NOMO-1 treated with dmso at 0.1 percent for 144 hours (cell line): ENCODE measurements around the gene MAD1L1.

Experiments used
- DNase-seq: peaks from one replicate; lab custom pipeline; 2025; ENCODE audit not compliant: unreplicated experiment; lab: John Stamatoyannopoulos, UW

Gene MAD1L1

DNA sequence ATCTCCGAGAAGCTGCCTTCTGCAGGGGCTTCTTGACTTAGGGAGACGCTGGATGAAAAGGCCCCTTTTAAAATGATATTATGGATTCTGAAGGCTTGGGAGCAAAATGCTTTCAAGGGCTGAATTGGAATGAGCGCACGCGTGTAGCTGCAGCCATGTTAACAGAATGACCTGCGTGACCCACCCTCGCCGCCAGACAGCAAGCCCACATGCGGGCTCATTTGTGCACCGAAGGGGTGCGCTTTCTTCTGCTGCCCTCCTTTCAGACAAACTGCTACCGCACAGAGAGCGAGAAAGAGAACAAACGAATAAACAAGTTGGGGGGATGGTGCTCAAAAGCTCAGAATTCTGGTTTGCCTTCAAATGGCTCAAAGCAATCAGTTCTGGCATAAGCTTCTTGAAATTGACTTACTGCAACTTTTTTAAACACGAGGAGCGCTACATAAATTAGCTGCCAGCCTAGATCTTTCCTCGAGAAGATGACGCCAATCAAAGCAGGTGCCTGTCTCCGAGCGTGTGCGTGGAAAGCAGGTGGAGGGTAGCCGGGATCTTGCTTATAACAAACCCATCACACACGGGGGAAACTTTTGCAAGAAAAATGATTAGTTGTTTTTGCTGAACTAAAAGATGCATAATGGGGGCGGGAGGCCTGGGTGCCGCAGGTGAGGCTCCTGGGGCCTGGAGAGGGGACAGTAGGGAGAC is 268.4 kb downstream of the MAD1L1 start:
- DNase-seq = no peak

- no peak for DNase-seq
These were observed 269.2 kb downstream of the MAD1L1 start for GRCh38 chr7:1963575-1963974.

- DNase-seq = no peak
These were observed 271.0 kb downstream of the MAD1L1 start for GRCh38 chr7:1961701-1962276.

GRCh38 chr7:1959305-1959704 is 273.4 kb downstream of the MAD1L1 start:
- no peak for DNase-seq

DNA sequence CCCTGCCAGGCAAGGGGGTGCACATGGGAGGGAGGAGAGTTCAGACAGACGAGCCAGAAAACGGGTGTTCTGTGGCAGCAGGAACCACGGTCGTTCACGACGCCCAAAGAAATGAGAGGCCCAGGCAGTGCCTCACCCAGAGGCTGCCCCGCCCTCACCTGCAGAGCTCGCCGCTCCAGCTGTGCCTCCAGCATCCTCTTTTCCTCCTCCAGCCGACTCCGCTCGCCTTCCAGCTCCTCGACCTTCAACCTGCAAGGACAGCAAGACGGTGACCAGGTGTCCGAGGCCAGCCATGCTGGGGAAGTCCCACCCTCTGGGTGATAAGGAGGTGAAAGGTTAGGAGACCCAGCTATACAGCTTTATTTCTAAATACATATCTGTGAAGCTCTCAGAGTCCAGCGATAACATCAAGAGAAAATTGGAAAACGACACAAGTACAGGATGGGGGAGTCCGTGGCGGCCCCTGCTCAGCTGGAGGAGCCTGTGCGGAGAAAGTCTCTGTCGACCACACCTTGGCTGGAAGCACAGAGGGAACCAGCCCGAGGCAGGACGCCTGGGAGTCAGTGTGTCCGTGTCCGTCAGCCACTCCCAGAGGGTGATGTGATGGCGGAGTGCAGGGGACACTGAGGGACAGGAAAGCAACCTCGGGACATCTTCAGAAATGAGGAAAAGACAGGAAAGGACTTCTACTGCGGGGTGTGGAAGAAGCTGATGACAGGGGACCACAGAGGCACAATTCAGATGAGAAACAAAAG is 275.1 kb downstream of the MAD1L1 start:
- no peak for DNase-seq

GRCh38 chr7:1956611-1957470 is 275.9 kb downstream of the MAD1L1 start:
- DNase-seq = no peak

DNA sequence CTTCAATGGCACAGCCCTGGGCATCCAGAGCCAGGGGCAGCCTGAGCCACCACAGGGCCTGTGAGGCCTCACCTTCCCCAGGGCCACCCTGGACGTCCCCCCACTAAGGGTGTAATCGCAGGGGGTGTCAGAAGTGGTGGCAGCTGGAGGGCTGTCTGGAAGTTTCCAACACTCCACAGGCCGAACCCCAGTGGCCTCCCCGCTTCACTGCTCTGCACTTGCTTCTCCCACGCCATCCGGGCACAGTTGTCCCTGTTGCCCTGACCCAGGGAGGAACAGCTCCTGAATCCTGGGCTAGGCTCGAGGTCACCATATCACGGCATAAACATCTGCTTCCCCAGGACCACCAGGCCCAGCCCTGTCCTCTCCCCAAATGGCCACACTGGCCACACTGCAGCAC is 276.6 kb downstream of the MAD1L1 start:
- DNase-seq = no peak

- no peak for DNase-seq
These were observed 278.3 kb downstream of the MAD1L1 start for GRCh38 chr7:1954366-1955004.

- no peak for DNase-seq
These were observed 279.2 kb downstream of the MAD1L1 start for GRCh38 chr7:1953199-1954190.

- DNase-seq = no peak
These were observed 280.0 kb downstream of the MAD1L1 start for GRCh38 chr7:1952781-1953180.

DNA sequence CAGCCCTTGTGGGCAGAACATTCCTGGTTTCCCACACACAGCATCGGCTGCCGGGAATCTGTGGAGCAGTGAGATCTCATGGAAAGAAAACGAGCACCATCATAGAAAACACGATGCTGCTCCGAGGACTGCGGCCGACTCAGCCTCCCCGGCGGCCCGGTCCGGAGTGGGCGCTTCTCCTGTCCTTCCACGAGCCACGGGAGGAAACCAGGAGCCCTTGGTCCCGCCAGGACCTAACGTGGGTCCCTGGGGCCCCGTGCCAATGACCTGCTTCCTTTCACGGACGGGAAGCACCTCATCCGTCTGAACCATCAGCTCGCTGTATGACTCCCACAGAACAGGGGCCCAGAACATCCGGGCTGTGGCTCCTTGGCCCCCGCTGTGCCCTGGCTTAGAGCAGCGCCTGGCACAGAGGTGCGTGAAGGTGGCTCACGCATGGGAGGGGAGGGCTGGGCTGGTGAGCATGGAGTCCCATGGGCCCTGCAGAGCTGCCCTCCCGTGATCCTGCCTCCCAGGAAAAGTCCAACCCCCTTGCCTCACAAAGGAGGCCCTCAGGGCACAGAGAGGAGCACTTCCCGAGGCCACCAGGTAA is 280.5 kb downstream of the MAD1L1 start:
- DNase-seq = no peak

DNA sequence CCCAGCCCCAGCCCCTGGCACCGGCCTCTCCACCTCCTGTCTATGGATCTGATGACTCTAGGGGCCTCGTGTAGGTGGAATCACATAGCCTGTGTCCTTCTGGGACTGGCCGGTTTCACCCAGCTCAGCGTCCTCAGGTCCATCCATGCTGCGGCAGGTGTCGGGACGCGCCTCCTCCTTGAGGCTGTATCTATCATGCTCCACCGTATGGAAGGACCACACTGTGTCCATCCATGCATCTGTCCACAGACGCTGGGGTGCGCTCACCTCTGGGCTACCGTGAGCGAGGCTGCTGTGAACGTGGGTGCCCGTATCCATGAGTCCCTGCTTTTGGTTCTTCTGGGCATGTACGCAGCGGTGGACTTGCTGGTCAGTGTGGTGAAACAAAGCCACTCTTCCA is 281.1 kb downstream of the MAD1L1 start:
- DNase-seq = no peak

GRCh38 chr7:1951159-1951536 is 281.6 kb downstream of the MAD1L1 start:
- DNase-seq = no peak

GRCh38 chr7:1950452-1951158 is 282.1 kb downstream of the MAD1L1 start:
- DNase-seq = no peak

DNA sequence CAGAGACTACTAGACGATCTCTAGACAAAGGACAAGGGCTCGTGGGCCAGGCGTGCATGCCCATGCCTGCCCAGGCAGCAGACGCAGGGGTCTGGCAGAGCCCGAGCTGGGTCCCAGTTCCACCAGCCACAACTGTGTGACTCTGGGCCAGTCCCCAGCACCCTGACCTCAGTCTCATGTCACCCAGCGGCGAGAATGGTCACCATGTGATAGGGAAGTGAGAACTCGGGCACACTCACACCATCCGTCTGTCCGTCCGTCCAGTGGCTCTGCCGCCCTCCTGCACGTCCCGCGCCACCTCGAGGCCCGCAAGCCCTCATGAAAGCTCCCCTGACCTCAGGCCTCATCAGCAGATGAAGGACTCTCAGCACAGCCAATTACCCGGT is 282.7 kb downstream of the MAD1L1 start:
- DNase-seq = no peak

DNA sequence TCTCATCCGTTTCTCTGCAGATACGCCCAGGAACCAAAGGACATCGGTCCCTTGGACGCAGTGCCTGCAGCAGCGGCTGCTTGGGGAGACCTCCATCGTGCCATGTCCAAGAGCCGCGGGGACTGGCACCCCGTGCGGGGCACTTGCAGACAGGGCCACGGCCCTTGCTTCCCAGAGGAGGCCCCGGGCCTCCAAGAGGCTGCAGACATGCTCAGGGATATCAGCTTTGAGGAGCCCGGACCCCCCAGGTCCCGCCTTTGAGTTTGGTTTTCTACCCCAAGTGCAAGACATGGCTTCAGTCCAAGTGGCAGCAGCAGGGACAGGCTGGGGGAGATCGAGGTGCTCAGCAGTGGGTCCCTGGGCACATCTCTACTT is 283.1 kb downstream of the MAD1L1 start:
- DNase-seq = no peak

DNA sequence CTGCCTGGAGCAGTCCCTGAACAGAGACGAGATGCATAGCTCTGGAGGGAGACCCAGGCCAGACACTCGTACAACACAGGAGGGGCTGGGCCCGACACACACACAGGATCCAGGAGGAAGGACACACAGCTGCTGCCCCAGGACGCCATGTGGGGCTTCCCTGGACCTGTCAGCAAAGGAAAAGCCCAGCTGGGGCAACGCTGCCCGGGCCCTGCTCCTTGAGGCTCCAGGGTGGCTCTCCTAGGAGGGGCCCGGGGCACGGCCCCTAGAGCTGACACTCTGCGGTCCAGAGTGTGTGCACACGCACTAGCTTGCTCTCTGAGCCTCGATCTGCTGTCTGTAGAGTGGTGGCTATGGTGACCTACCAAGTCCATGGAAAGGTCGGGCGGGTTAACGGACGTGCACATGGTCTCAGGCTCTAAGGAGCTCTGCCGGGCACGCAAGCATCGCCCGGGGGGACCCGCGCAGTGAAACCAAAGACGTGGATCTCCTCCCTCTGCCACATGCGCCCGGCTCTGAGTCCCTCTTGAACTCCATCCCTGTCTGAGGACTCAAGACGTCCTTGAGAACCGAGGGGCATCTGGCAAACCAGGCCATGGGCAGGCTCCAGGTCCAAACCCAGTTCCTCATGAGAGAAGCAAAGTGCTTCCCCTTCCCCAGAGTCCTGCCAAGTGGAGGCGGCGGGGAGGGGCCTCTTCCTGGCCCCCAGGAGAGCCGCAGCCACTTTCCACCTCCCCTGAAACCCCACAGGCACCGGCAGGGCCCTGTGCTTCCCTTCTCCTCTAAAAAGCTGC is 283.7 kb downstream of the MAD1L1 start:
- DNase-seq = no peak

DNA sequence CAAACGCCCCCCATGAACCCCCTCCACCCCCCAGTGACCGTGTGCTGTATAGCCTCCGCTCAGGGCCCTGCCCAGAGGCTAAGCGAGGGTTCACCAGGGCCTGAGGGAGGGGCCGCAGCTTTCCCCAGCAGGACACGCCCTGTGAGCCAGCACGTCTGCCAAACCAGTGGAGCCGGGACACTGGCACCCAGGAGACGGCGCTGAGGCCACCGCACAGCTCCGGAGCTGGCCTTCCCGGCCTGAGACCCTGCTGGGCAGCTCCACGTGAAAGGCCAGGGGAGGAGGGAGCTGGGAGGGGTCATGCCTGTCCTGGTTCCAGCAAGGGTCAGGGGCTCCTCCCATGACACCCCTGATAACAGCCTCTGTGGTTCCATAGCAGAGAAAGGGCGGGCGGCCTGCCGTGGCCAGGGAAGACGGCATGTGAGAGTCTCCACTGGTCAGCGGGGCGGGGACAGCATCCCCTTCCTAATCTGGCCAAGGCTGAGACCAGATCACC is 284.4 kb downstream of the MAD1L1 start:
- DNase-seq = no peak
